ENCODE results near the gene LRRC75A.

Gene LRRC75A

GRCh38 chr17:16460796-16461605, 31.0 kb downstream of the LRRC75A start:
- H3K9ac ChIP-seq (ENCODE audit: low read length), result no peak overlapping the region
- TF ChIP-seq CTCF (IDR thresholded peaks at IDR 0.05; ENCODE audit: low read depth, low read length), result no peak
- no peak for TF ChIP-seq EZH2phosphoT487 (IDR thresholded peaks at IDR 0.05; ENCODE audit: low read depth)
- no peaks in the 10 kb centered on the region for H3K9me3 ChIP-seq (ENCODE audit: insufficient read depth, low read length)
- no peaks in the 10 kb centered on the region for H3K79me2 ChIP-seq (ENCODE audit: low read length)
- no peak overlapping the region for H3K4me3 ChIP-seq (ENCODE audit: low read length)
- no peaks in the 10 kb centered on the region for H3K27me3 ChIP-seq (ENCODE audit: low read depth, low read length)
- H3K4me1 ChIP-seq (ENCODE audit: low read length), result no peaks in the 10 kb centered on the region
- no peaks in the 10 kb centered on the region for H4K20me1 ChIP-seq (ENCODE audit: insufficient read depth, low read length)
- no peaks in the 10 kb centered on the region for H3K36me3 ChIP-seq (replicated peaks; ENCODE audit: low read depth, low read length)
- H2AFZ ChIP-seq (ENCODE audit: low read depth, low read length), result no peak overlapping the region
- no peak overlapping the region for H3K27ac ChIP-seq (ENCODE audit: low read length)
- no peak overlapping the region for H3K4me2 ChIP-seq (ENCODE audit: low read length)

GRCh38 chr17:16459855-16460550, 32.0 kb downstream of the LRRC75A start:
- Histone ChIP-seq H3K4me1 (ENCODE audit: low read length) (no peaks in the 10 kb centered on the region), H3K79me2 (ENCODE audit: low read length) (no peaks in the 10 kb centered on the region), H3K9ac (ENCODE audit: low read length) (no peak overlapping the region), H3K9me3 (ENCODE audit: insufficient read depth, low read length) (no peaks in the 10 kb centered on the region), H3K36me3 (replicated peaks; ENCODE audit: low read depth, low read length) (no peaks in the 10 kb centered on the region), H2AFZ (ENCODE audit: low read depth, low read length) (no peak overlapping the region), H3K4me3 (ENCODE audit: low read length) (no peak overlapping the region), H3K27me3 (ENCODE audit: low read depth, low read length) (no peaks in the 10 kb centered on the region), H4K20me1 (ENCODE audit: insufficient read depth, low read length) (no peaks in the 10 kb centered on the region), H3K4me2 (ENCODE audit: low read length) (no peak overlapping the region), H3K27ac (ENCODE audit: low read length) (no peak overlapping the region)
- TF ChIP-seq CTCF (IDR thresholded peaks at IDR 0.05; ENCODE audit: low read depth, low read length) (no peak), EZH2phosphoT487 (IDR thresholded peaks at IDR 0.05; ENCODE audit: low read depth) (no peak)

DNA sequence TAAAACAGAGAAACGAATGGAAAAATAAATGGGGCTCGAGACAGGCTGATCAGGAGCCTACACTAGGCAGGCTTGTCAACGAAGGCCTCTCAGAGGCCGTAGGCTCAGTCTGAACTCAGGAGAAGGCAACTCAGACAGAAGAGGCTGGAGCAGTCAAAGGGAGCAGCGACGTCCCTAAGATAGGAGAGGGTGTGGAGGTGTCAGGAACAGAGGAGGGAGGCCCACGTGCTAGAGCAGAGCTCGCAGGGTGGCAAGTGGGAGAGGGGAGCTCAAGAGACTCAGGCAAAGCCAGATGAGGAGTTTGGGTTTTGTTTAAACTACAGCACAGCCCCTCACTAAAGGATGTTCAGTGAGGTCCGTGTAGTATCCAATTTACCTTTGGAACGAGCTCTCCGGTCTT, 32.7 kb downstream of the LRRC75A start:
- Histone ChIP-seq H4K20me1 (ENCODE audit: insufficient read depth, low read length) (no peaks in the 10 kb centered on the region), H3K27me3 (ENCODE audit: low read depth, low read length) (no peaks in the 10 kb centered on the region)
- TF ChIP-seq CTCF (IDR thresholded peaks at IDR 0.05; ENCODE audit: low read depth, low read length), result no peak
- no peak for TF ChIP-seq EZH2phosphoT487 (IDR thresholded peaks at IDR 0.05; ENCODE audit: low read depth)

GRCh38 chr17:16456742-16457316, 35.2 kb downstream of the LRRC75A start:
- TF ChIP-seq EZH2phosphoT487 (IDR thresholded peaks at IDR 0.05; ENCODE audit: low read depth) (no peak), CTCF (IDR thresholded peaks at IDR 0.05; ENCODE audit: low read depth, low read length) (no peak)
- no peaks in the 10 kb centered on the region for H3K36me3 ChIP-seq (replicated peaks; ENCODE audit: low read depth, low read length)
- no peak overlapping the region for H3K27ac ChIP-seq (ENCODE audit: low read length)
- H2AFZ ChIP-seq (ENCODE audit: low read depth, low read length), result no peak overlapping the region
- H4K20me1 ChIP-seq (ENCODE audit: insufficient read depth, low read length), result no peaks in the 10 kb centered on the region; the same call in 1 of the 2 replicates
- H3K9me3 ChIP-seq (ENCODE audit: insufficient read depth, low read length), result no peaks in the 10 kb centered on the region
- H3K4me2 ChIP-seq (ENCODE audit: low read length), result no peak overlapping the region
- H3K4me1 ChIP-seq (ENCODE audit: low read length), result no peaks in the 10 kb centered on the region
- no peaks in the 10 kb centered on the region for H3K27me3 ChIP-seq (ENCODE audit: low read depth, low read length)
- H3K4me3 ChIP-seq (ENCODE audit: low read length), result no peak overlapping the region
- H3K9ac ChIP-seq (ENCODE audit: low read length), result no peak overlapping the region
- no peaks in the 10 kb centered on the region for H3K79me2 ChIP-seq (ENCODE audit: low read length)

More for the DNA sequence above, 32.7 kb downstream of the LRRC75A start:
- Histone ChIP-seq H3K4me2 (ENCODE audit: low read length) (no peak overlapping the region), H3K27ac (ENCODE audit: low read length) (no peak overlapping the region), H3K9me3 (ENCODE audit: insufficient read depth, low read length) (no peaks in the 10 kb centered on the region), H3K36me3 (replicated peaks; ENCODE audit: low read depth, low read length) (no peaks in the 10 kb centered on the region), H3K9ac (ENCODE audit: low read length) (no peak overlapping the region), H3K4me3 (ENCODE audit: low read length) (no peak overlapping the region), H2AFZ (ENCODE audit: low read depth, low read length) (no peak overlapping the region), H3K4me1 (ENCODE audit: low read length) (no peaks in the 10 kb centered on the region), H3K79me2 (ENCODE audit: low read length) (no peaks in the 10 kb centered on the region)

Data from OCI-LY3 (cell line).